Cardiac fibroblast (primary cell): ENCODE results near the gene NONO.
"Not testable (repeated sequence)": the region's sequence is repeated elsewhere in the genome, so short reads cannot be mapped to it uniquely, and the experiment has no call there.

Source experiments
- DNase-seq, 2 donors: peaks; one replicate each; pipeline versions ENCODE4 v3.0.0 to v3.0.0-alpha.2; 2010; ENCODE audit warnings: low read depth in 2 of 2
- H3K4me3 ChIP-seq, 2 donors: replicated peaks in 1 of 2; 1 replicate in 1 of 2; 2 replicates in 1 of 2; pipeline ENCODE4 v1.5.1; 2011; ENCODE audit warnings: low read depth in 2 of 2, low read length in 2 of 2, mild to moderate bottlenecking in 2 of 2, moderate library complexity in 1 of 2
- CTCF ChIP-seq: IDR thresholded peaks from one replicate; pipeline ENCODE4 v1.5.1; 2011; ENCODE audit warnings: low read depth, mild to moderate bottlenecking, low read length, inconsistent platforms

Gene NONO

GRCh38 chrX:71302461-71303213 lies 19.2 kb downstream of the NONO start:
- no peak overlapping the region for H3K4me3 ChIP-seq
- peak; percentile 17 to 22 for DNase-seq
- no peak for TF ChIP-seq CTCF

GRCh38 chrX:71304561-71304960 lies 21.1 kb downstream of the NONO start:
- no peak for DNase-seq
- H3K4me3 ChIP-seq, result no peak overlapping the region
- no peak for TF ChIP-seq CTCF

GRCh38 chrX:71315917-71316316 lies 32.5 kb downstream of the NONO start:
- H3K4me3 ChIP-seq, result no peak overlapping the region
- no peak for TF ChIP-seq CTCF
- DNase-seq, result peak; percentile 32 to 64

GRCh38 chrX:71316959-71317358 lies 33.5 kb downstream of the NONO start:
- peak in 1 of 2 donors; percentile 33 for DNase-seq
- not testable (repeated sequence) for H3K4me3 ChIP-seq

GRCh38 chrX:71320126-71320525 lies 36.7 kb downstream of the NONO start:
- no peak for DNase-seq
- no peak for TF ChIP-seq CTCF
- no peak overlapping the region for H3K4me3 ChIP-seq

GRCh38 chrX:71321731-71322130 lies 38.3 kb downstream of the NONO start:
- no peak for TF ChIP-seq CTCF
- H3K4me3 ChIP-seq, result no peak overlapping the region
- DNase-seq, result no peak

- not testable (repeated sequence) for H3K4me3 ChIP-seq, DNase-seq
Measured at GRCh38 chrX:71324452-71324851, 41.0 kb downstream of the NONO start.

GRCh38 chrX:71326394-71326793 lies 43.0 kb downstream of the NONO start:
- no peak for TF ChIP-seq CTCF

GRCh38 chrX:71349151-71349665 lies 65.8 kb downstream of the NONO start:
- not testable (repeated sequence) for H3K4me3 ChIP-seq

More at GRCh38 chrX:71326394-71326793, 43.0 kb downstream of the NONO start:
- no peak for DNase-seq
- H3K4me3 ChIP-seq, result no peak overlapping the region

GRCh38 chrX:71349867-71350266 lies 66.4 kb downstream of the NONO start:
- not testable (repeated sequence) for DNase-seq, H3K4me3 ChIP-seq

More at GRCh38 chrX:71349151-71349665, 65.8 kb downstream of the NONO start:
- peak in 1 of 2 donors; percentile 26 for DNase-seq
